Endodermal cell (in vitro differentiated cells): ENCODE data around the gene CAB39. TPM values are rescaled to one million over a fixed set of nuclear protein-coding genes. Genes with fewer than 3 reads are reported as not detected.

Experiments
- DNase-seq: peaks from one replicate; pipeline ENCODE4 v3.0.0-alpha.2; 2017
- H3K27ac ChIP-seq: 2 replicates; pipeline ENCODE4 v1.5.1; 2013; ENCODE audit warnings: mild to moderate bottlenecking, low read depth, low read length, moderate library complexity
- H3K27me3 ChIP-seq: 2 replicates; pipeline ENCODE4 v1.6.1; 2013; ENCODE audit warnings: mild to moderate bottlenecking, low read length, moderate library complexity; ENCODE audit not compliant: insufficient read depth, control insufficient read depth, poor library complexity, severe bottlenecking
- H3K36me3 ChIP-seq: 2 replicates; pipeline ENCODE4 v1.7.0; 2013; ENCODE audit warnings: mild to moderate bottlenecking, low read length, moderate library complexity; ENCODE audit not compliant: control insufficient read depth, insufficient read depth
- H3K4me1 ChIP-seq: one replicate; pipeline ENCODE4 v1.7.0; 2013; ENCODE audit warnings: low read length; ENCODE audit not compliant: control insufficient read depth, insufficient read depth
- H3K4me3 ChIP-seq: 2 replicates; pipeline ENCODE4 v1.5.1; 2013; ENCODE audit warnings: mild to moderate bottlenecking, low read length, moderate library complexity
- H3K9ac ChIP-seq: 2 replicates; pipeline ENCODE4 v1.6.1; 2013; ENCODE audit warnings: mild to moderate bottlenecking, low read length, moderate library complexity; ENCODE audit not compliant: poor library complexity, severe bottlenecking; ENCODE audit errors: extremely low read depth
- H3K9me3 ChIP-seq: 2 replicates; pipeline ENCODE4 v1.6.1; 2013; ENCODE audit warnings: mild to moderate bottlenecking, low read length, moderate library complexity; ENCODE audit not compliant: control insufficient read depth
- H3K27ac Mint-ChIP-seq: 2 replicates; pipeline ENCODE4 v1.8.0; 2020; ENCODE audit warnings: mixed read lengths
- H3K27me3 Mint-ChIP-seq: 2 replicates; pipeline ENCODE4 v1.8.0; 2021; ENCODE audit warnings: mild to moderate bottlenecking, mixed read lengths; ENCODE audit not compliant: insufficient read depth
- H3K36me3 Mint-ChIP-seq: 2 replicates; pipeline ENCODE4 v1.8.0; 2020; ENCODE audit warnings: low read depth, mixed read lengths
- H3K4me1 Mint-ChIP-seq: 2 replicates; pipeline ENCODE4 v1.8.0; 2020; ENCODE audit warnings: mixed read lengths
- H3K4me3 Mint-ChIP-seq: 2 replicates; pipeline ENCODE4 v1.8.0; 2020; ENCODE audit warnings: mild to moderate bottlenecking, moderate library complexity, mixed read lengths
- H3K9me3 Mint-ChIP-seq: 2 replicates; pipeline ENCODE4 v1.8.0; 2020; ENCODE audit warnings: mild to moderate bottlenecking, mixed read lengths
- WGBS, 2 experiments: methylation state at CpG; one replicate each; pipeline versions ENCODE4 v1.1.5 to v1.1.7; 2013; ENCODE audit warnings: missing lambda C conversion rate in 2 of 2, mixed read lengths in 1 of 2; ENCODE audit not compliant: insufficient coverage in 1 of 2, insufficient read length in 1 of 2; 5-methylcytosine and 5-hydroxymethylcytosine counted together
- total RNA-seq, 2 donors: library from RNA; stranded (reverse); fragmentation: NEBNext Ultra II Directional in 1 of 2; extraction: Animal tissue kit (Norgen Biotek cat#: 25700) in 1 of 2; gene quantifications; 2 replicates in 1 of 2; 3 replicates in 1 of 2; pipeline ENCODE4 v1.2.1, GENCODE V29; 2021
- TF ChIP-seq, protein P1 (sequence below): fragments of 200-600 bp; sonication (generic); conservative IDR thresholded peaks from 2 replicates; pipeline ENCODE4 v1.5.0; 2021; ENCODE audit warnings: antibody characterized with exemption, mild to moderate bottlenecking

CAB39 gene
- total RNA-seq, 2 donors from 2014 or later: 41.4 to 48.4 TPM

DNA sequence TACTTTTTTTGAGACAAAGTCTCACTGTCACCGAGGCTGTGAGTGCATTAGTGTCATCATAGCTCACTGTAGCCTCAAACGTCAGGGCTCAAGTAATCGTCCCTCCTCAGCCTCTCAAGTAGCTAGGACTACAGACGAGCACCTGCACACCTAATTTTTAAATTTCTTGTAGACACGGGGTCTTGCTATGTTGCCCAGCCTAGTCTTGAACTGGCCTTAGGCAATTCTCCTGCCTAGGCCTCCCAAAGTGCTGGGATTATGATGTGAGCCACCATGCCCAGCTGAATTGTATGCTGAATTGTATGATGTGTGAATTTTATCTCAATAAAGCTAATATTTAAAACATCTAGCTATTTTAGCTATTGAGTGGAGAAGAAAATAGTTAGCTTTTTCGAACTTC lies 18.9 kb downstream of the CAB39 start:
- H3K27me3 Mint-ChIP-seq: no peaks in the 10 kb centered on the region
- TF ChIP-seq, protein P1, sequence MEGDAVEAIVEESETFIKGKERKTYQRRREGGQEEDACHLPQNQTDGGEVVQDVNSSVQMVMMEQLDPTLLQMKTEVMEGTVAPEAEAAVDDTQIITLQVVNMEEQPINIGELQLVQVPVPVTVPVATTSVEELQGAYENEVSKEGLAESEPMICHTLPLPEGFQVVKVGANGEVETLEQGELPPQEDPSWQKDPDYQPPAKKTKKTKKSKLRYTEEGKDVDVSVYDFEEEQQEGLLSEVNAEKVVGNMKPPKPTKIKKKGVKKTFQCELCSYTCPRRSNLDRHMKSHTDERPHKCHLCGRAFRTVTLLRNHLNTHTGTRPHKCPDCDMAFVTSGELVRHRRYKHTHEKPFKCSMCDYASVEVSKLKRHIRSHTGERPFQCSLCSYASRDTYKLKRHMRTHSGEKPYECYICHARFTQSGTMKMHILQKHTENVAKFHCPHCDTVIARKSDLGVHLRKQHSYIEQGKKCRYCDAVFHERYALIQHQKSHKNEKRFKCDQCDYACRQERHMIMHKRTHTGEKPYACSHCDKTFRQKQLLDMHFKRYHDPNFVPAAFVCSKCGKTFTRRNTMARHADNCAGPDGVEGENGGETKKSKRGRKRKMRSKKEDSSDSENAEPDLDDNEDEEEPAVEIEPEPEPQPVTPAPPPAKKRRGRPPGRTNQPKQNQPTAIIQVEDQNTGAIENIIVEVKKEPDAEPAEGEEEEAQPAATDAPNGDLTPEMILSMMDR: no peak
- DNase-seq: no peak
- peaks cover 32% of the 10 kb centered on the region for H3K4me1 Mint-ChIP-seq
- H3K4me1 ChIP-seq: peaks cover 10% of the 10 kb centered on the region
- H3K27me3 ChIP-seq: no peaks in the 10 kb centered on the region
- 90 to 93% methylated on average over 6 of the region's 6 CpGs for WGBS, 2 experiments
- no peaks in the 10 kb centered on the region for H3K36me3 Mint-ChIP-seq
- no peak overlapping the region for H3K9ac ChIP-seq
- no peak overlapping the region for H3K4me3 Mint-ChIP-seq
- no peaks in the 10 kb centered on the region for H3K9me3 Mint-ChIP-seq
- H3K27ac Mint-ChIP-seq: no peak overlapping the region
- H3K9me3 ChIP-seq: peaks cover 6% of the 10 kb centered on the region
- no peaks in the 10 kb centered on the region for H3K36me3 ChIP-seq
- H3K27ac ChIP-seq: no peak overlapping the region
- no peak overlapping the region for H3K4me3 ChIP-seq

DNA sequence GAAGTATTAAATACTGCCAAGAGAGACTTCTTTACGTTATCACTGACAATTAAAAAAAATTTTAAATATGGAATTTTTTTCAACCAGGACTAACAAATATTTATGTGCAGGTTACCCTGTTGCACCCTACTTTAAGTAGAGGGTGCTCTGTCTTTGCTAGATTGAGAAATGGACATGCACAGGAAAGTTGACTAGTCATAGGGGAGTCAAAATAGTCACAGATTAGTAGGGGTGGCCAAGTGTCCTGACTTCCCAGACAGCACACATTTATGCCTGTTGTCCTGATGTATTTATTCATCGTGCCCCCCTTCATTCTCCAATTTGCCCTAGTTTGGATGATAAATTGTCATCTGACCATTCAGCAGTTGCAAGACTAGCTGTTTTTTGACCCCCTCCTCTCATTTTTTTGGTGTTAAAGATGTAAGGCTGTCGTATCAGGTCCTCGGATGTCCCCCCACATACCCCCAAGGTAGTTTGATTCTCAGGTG lies 20.3 kb downstream of the CAB39 start:
- Histone ChIP-seq H3K4me1 (peaks cover 10% of the 10 kb centered on the region), H3K27me3 (no peaks in the 10 kb centered on the region), H3K4me3 (no peak overlapping the region), H3K27ac (no peak overlapping the region), H3K9ac (no peak overlapping the region), H3K36me3 (no peaks in the 10 kb centered on the region), H3K9me3 (peaks cover 6% of the 10 kb centered on the region)
- H3K27me3 Mint-ChIP-seq: no peaks in the 10 kb centered on the region
- WGBS, 2 experiments: 90 to 95% methylated on average over 3 to 4 of the region's 4 CpGs
- no peaks in the 10 kb centered on the region for H3K9me3 Mint-ChIP-seq
- H3K4me1 Mint-ChIP-seq: peaks cover 36% of the 10 kb centered on the region
- H3K36me3 Mint-ChIP-seq: no peaks in the 10 kb centered on the region
- no peak overlapping the region for H3K27ac Mint-ChIP-seq
- no peak for DNase-seq
- no peak overlapping the region for H3K4me3 Mint-ChIP-seq
- TF ChIP-seq, protein P1: no peak

DNA sequence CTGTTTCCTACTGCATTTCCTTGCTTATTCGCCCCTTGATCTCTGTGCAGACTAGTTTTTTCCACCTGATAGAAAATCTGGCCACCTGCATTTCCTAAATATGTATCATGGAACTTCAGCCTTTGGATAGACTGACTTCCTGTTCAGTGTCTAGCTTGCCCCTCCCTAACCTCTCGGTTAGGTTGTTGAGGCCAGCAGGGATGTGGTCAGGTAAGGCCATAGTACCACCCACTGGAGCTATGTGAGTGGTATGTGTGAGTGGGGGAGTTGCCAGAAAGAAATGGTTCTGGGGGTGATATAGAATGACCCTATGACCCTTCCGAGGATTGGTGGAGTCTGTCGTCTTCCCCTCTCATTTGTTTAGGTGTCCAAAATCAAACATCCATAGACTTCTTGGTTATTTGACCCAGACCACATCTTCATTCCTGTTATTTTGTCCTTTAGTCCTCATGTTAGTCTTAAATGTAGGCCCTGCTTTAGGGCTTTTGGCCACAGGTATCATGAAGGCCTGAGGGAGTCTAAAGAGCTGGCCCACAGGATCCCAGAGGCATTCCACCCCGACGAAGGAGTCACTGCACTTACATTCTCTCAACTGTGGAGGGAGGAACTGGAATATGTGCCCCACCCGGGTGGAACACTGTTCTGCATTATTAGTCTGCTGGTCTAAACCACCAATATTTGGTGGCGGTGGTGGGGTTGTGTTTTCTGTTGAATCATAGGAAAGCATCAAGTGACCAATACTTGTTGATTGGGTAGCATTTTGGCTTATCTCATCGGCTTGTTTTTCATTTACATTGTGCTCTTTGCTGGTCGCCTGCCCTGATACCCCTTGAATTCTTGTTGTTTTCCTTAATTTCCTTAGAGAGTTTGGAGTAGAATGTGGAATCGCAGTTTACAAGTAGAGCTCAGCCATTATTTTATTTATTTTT lies 21.9 kb downstream of the CAB39 start:
- peaks cover 46% of the 10 kb centered on the region for H3K4me1 Mint-ChIP-seq
- no peaks in the 10 kb centered on the region for H3K9me3 Mint-ChIP-seq
- no peak overlapping the region for H3K27ac ChIP-seq
- no peaks in the 10 kb centered on the region for H3K36me3 ChIP-seq
- peaks cover 15% of the 10 kb centered on the region for H3K4me1 ChIP-seq
- H3K4me3 Mint-ChIP-seq: no peak overlapping the region
- no peaks in the 10 kb centered on the region for H3K36me3 Mint-ChIP-seq
- no peak overlapping the region for H3K9ac ChIP-seq
- DNase-seq: no peak
- H3K27me3 ChIP-seq: no peaks in the 10 kb centered on the region
- H3K9me3 ChIP-seq: peaks cover 6% of the 10 kb centered on the region
- H3K27me3 Mint-ChIP-seq: no peaks in the 10 kb centered on the region
- H3K4me3 ChIP-seq: no peak overlapping the region
- peak overlapping the region; percentile 33 for H3K27ac Mint-ChIP-seq
- WGBS, 2 experiments: 90 to 92% methylated on average over 6 to 11 of the region's 11 CpGs
- TF ChIP-seq, protein P1: no peak
